GM23248 (cell line): ENCODE data around the gene FGF2.

Experiments used
- EZH2 ChIP-seq: fragments of 200-600 bp; sonication (generic); IDR thresholded peaks from 2 replicates; pipeline ENCODE4 v1.6.1; 2018; ENCODE audit warnings: antibody characterized with exemption, mild to moderate bottlenecking; ENCODE audit not compliant: insufficient read depth, poor library complexity, severe bottlenecking
- EZH2phosphoT487 ChIP-seq: fragments of 200-600 bp; sonication (generic); IDR thresholded peaks from 2 replicates; pipeline ENCODE4 v1.6.1; 2018; ENCODE audit warnings: antibody characterized with exemption, moderate library complexity, mild to moderate bottlenecking, low read depth; ENCODE audit not compliant: insufficient read depth

DNA sequence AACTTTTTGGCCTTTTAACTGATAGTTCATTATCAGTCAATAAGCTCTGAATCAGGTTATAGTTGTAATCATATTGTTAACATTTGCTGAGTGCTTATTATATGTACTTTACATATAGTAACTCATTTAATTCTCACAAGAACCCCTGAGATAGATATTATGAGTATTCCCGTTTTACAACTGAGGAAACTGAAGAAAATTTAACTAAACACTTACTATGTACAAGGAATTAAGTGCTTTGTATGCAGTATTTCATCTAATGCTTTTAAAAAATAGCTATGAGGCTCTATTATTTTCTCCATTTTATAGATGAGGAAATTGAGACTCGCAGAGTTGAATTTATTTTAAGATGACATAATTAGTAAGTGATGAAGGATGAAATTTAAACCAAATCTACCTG is 27.7 kb upstream of the FGF2 start:
- TF ChIP-seq EZH2, result no peak
- no peak for TF ChIP-seq EZH2phosphoT487
